Activated CD4-positive, alpha-beta T cell treated with anti-CD3 and anti-CD28 coated beads, Interleukin-2, amount 10 ng/mL, durations not matched to agents 7 days and 5 days (primary cell): Measurements from ENCODE around the gene C4BPB. TPM values are rescaled to one million over a fixed set of nuclear protein-coding genes. Genes with fewer than 3 reads are reported as not detected.
A peak's percentile ranks its signal among the peaks of the same experiment; 100 is the strongest.

Experiments used
- CTCF ChIA-PET: fragments of 350-600 bp; sonication (Branson Sonifier 250); formaldehyde crosslinking; loops from one replicate; lab custom pipeline; 2021; ENCODE audit warnings: antibody characterized with exemption; lab: Charles Lee
- POLR2A ChIA-PET: fragments of 350-600 bp; sonication (Branson Sonifier 250); formaldehyde crosslinking; loops from one replicate; lab custom pipeline; 2021; ENCODE audit warnings: antibody characterized with exemption; lab: Charles Lee
- DNase-seq: peaks from one replicate; pipeline ENCODE4 v3.0.0-alpha.2; 2020
- H3K27ac Mint-ChIP-seq: one replicate; pipeline ENCODE4 v1.8.0; 2021; ENCODE audit warnings: mild to moderate bottlenecking, moderate library complexity, mixed read lengths
- H3K27me3 Mint-ChIP-seq: one replicate; pipeline ENCODE4 v1.8.0; 2021; ENCODE audit warnings: mixed read lengths
- H3K36me3 Mint-ChIP-seq: one replicate; pipeline ENCODE4 v1.8.0; 2021; ENCODE audit warnings: low read depth, mixed read lengths
- H3K4me1 Mint-ChIP-seq: one replicate; pipeline ENCODE4 v1.8.0; 2021; ENCODE audit warnings: mixed read lengths
- H3K4me3 Mint-ChIP-seq: one replicate; pipeline ENCODE4 v1.8.0; 2021; ENCODE audit warnings: mild to moderate bottlenecking, moderate library complexity, mixed read lengths
- H3K9me3 Mint-ChIP-seq: one replicate; pipeline ENCODE4 v1.8.0; 2021; ENCODE audit warnings: mixed read lengths
- total RNA-seq, 2 experiments: library from RNA; stranded (reverse); gene quantifications; one replicate each; pipeline ENCODE4 v1.2.3, GENCODE V29; 2021

C4BPB gene
- total RNA-seq, 2 experiments from 2014 or later = 2.1 to 3.1 TPM

- peaks cover 11% of the 10 kb centered on the region for H3K4me1 Mint-ChIP-seq
- H3K9me3 Mint-ChIP-seq = no peaks in the 10 kb centered on the region
- no peak for DNase-seq
- no peaks in the 10 kb centered on the region for H3K36me3 Mint-ChIP-seq
- ChIA-PET POLR2A (no interaction called here), CTCF (interaction anchor here (0.6 to 1.1 kb wide), 2 partner anchors 17 to 160 kb away, joined by 3 read pairs; no protein-coding TSS in a partner anchor)
- no peak overlapping the region for H3K27ac Mint-ChIP-seq
- H3K4me3 Mint-ChIP-seq = no peak overlapping the region
- no peaks in the 10 kb centered on the region for H3K27me3 Mint-ChIP-seq
Observed at GRCh38 chr1:207064561-207064960, 24.1 kb upstream of the C4BPB start.

GRCh38 chr1:207067185-207067584 is 21.5 kb upstream of the C4BPB start:
- H3K9me3 Mint-ChIP-seq = no peaks in the 10 kb centered on the region
- H3K36me3 Mint-ChIP-seq = peaks cover 5% of the 10 kb centered on the region
- POLR2A ChIA-PET = no interaction called here
- no peak overlapping the region for H3K27ac Mint-ChIP-seq
- H3K4me3 Mint-ChIP-seq = no peak overlapping the region
- no peak for DNase-seq
- H3K27me3 Mint-ChIP-seq = no peaks in the 10 kb centered on the region
- CTCF ChIA-PET = no interaction called here
- H3K4me1 Mint-ChIP-seq = peaks cover 37% of the 10 kb centered on the region

GRCh38 chr1:207067665-207068064 is 21.0 kb upstream of the C4BPB start:
- ChIA-PET POLR2A (no interaction called here), CTCF (interaction anchor here (0.6 to 1.7 kb wide), 3 partner anchors 8 to 235 kb away, joined by 3 read pairs; no protein-coding TSS in a partner anchor)
- H3K27me3 Mint-ChIP-seq = no peaks in the 10 kb centered on the region
- no peak for DNase-seq
- no peaks in the 10 kb centered on the region for H3K9me3 Mint-ChIP-seq
- H3K4me3 Mint-ChIP-seq = no peak overlapping the region
- H3K27ac Mint-ChIP-seq = no peak overlapping the region
- peaks cover 37% of the 10 kb centered on the region for H3K4me1 Mint-ChIP-seq
- H3K36me3 Mint-ChIP-seq = peaks cover 5% of the 10 kb centered on the region

- POLR2A ChIA-PET = interaction anchor here (0.6 kb wide), 1 partner anchor 21 kb away, joined by 3 read pairs; no protein-coding TSS in a partner anchor
- no peaks in the 10 kb centered on the region for H3K9me3 Mint-ChIP-seq
Observed at GRCh38 chr1:207069061-207069460, 19.6 kb upstream of the C4BPB start.

GRCh38 chr1:207069858-207070506 is 18.7 kb upstream of the C4BPB start:
- H3K4me3 Mint-ChIP-seq = no peak overlapping the region
- peaks cover 7% of the 10 kb centered on the region for H3K27me3 Mint-ChIP-seq
- ChIA-PET POLR2A (no interaction called here), CTCF (interaction anchor here (0.7 to 5.2 kb wide), 5 partner anchors 9 to 66 kb away, joined by 3 to 14 read pairs (median 4); no protein-coding TSS in a partner anchor)
- H3K4me1 Mint-ChIP-seq = peaks cover 37% of the 10 kb centered on the region
- H3K9me3 Mint-ChIP-seq = no peaks in the 10 kb centered on the region
- peak overlapping the region; percentile 76 for H3K27ac Mint-ChIP-seq
- no peak for DNase-seq
- H3K36me3 Mint-ChIP-seq = peaks cover 7% of the 10 kb centered on the region

More at GRCh38 chr1:207069061-207069460, 19.6 kb upstream of the C4BPB start:
- no peak for DNase-seq
- CTCF ChIA-PET = interaction anchor here (1.2 to 5.2 kb wide), 5 partner anchors 10 to 19 kb away, joined by 3 to 14 read pairs (median 4); no protein-coding TSS in a partner anchor
- H3K27ac Mint-ChIP-seq = no peak overlapping the region
- H3K4me1 Mint-ChIP-seq = peaks cover 37% of the 10 kb centered on the region
- H3K27me3 Mint-ChIP-seq = peaks cover 1% of the 10 kb centered on the region
- peaks cover 7% of the 10 kb centered on the region for H3K36me3 Mint-ChIP-seq
- no peak overlapping the region for H3K4me3 Mint-ChIP-seq

DNA sequence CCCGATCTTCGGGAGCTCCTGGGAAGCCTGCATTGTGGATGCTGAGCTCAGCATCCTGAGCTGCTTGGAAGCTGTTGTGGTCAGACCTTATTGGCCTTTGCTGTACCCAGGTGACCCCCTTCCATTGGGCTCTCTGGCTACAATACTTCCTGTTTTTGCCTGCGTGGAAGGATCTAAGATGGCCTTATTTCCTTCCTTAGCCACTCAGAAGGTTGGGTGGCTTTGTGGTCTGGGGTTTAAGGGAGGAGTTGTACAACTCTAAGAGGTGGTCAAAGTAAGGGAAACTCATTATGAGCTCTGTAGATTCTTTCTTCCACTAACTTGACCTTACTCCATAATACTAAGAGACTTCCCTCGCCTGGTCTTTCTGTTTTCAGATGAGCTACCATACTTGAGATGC is 17.8 kb upstream of the C4BPB start:
- Mint-ChIP-seq H3K27me3 (peaks cover 9% of the 10 kb centered on the region), H3K4me3 (no peak overlapping the region), H3K27ac (peak overlapping the region; percentile 76), H3K9me3 (no peaks in the 10 kb centered on the region), H3K36me3 (peaks cover 7% of the 10 kb centered on the region), H3K4me1 (peaks cover 37% of the 10 kb centered on the region)
- ChIA-PET POLR2A (no interaction called here), CTCF (interaction anchor here (1.2 to 5.2 kb wide), 6 partner anchors 10 to 66 kb away, joined by 3 to 14 read pairs (median 4); partner anchors contain the start of gene PFKFB2)
- peak; percentile 38 for DNase-seq

- Mint-ChIP-seq H3K36me3 (peaks cover 7% of the 10 kb centered on the region), H3K4me1 (peaks cover 37% of the 10 kb centered on the region), H3K9me3 (no peaks in the 10 kb centered on the region), H3K4me3 (no peak overlapping the region), H3K27ac (no peak overlapping the region), H3K27me3 (peaks cover 13% of the 10 kb centered on the region)
- ChIA-PET CTCF (interaction anchor here (1.2 to 5.2 kb wide), 7 partner anchors 11 to 67 kb away, joined by 3 to 14 read pairs (median 4); partner anchors contain the start of gene PFKFB2), POLR2A (no interaction called here)
- DNase-seq = no peak
Observed at GRCh38 chr1:207071426-207071825, 17.2 kb upstream of the C4BPB start.

- Mint-ChIP-seq H3K27ac (no peak overlapping the region), H3K4me3 (no peak overlapping the region), H3K36me3 (peaks cover 7% of the 10 kb centered on the region), H3K27me3 (peaks cover 13% of the 10 kb centered on the region), H3K4me1 (peaks cover 37% of the 10 kb centered on the region), H3K9me3 (no peaks in the 10 kb centered on the region)
- ChIA-PET CTCF (interaction anchor here (1.5 to 5.2 kb wide), 5 partner anchors 12 to 22 kb away, joined by 4 to 14 read pairs (median 4); partner anchors contain the start of gene PFKFB2), POLR2A (no interaction called here)
- no peak for DNase-seq
Observed at GRCh38 chr1:207072233-207072632, 16.4 kb upstream of the C4BPB start.

DNA sequence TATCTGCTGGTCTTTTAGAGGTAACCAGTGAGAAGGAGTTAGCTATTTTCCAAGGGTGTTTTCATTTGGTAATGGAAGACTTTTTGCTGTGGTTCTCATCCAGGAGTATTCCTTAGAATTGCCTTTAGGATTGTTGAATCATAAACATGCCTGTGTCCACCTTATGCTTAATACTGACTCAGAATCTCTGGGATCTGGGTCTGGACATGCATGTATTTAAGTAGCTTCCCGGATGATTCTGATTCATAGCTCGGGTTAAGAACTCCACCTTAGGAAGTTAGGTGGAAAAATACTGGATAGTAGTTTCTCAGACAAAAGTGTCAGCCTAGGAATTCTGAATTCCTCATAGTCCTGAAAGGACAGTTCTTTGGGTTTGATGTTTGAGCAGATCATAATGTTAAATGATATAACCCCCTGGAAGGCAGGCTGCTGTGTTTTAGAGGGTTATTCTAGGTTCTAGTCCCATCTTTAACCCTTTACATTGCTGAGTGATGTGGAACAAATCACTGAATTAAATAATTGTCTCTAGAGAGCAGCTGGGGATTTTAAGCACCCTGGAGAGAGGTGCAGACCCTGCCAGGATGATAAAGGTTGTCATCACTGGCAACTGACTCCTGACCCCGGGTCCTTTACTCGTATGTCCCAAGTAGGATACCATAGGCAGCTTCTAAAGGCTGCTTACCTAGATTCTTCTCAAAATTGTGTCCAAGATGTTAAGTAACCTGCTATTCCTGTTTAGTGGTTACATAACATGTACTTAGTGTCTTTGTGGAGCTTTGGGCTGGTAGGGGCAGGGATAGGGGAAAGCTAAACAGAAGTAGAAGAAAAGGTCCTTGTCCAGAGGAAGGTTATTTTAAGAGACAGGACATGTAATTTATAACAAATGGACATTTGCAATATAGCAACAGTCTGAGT is 14.5 kb upstream of the C4BPB start:
- CTCF ChIA-PET = interaction anchor here (0.5 to 1.4 kb wide), 3 partner anchors 10 to 156 kb away, joined by 3 to 5 read pairs (median 3); no protein-coding TSS in a partner anchor
- H3K36me3 Mint-ChIP-seq = peaks cover 7% of the 10 kb centered on the region
- H3K27ac Mint-ChIP-seq = no peak overlapping the region
- peaks cover 13% of the 10 kb centered on the region for H3K27me3 Mint-ChIP-seq
- H3K9me3 Mint-ChIP-seq = no peaks in the 10 kb centered on the region
- DNase-seq = no peak
- H3K4me1 Mint-ChIP-seq = peaks cover 31% of the 10 kb centered on the region
- POLR2A ChIA-PET = interaction anchor here (0.7 kb wide), 1 partner anchor 26 kb away, joined by 3 read pairs; no protein-coding TSS in a partner anchor
- no peak overlapping the region for H3K4me3 Mint-ChIP-seq

DNA sequence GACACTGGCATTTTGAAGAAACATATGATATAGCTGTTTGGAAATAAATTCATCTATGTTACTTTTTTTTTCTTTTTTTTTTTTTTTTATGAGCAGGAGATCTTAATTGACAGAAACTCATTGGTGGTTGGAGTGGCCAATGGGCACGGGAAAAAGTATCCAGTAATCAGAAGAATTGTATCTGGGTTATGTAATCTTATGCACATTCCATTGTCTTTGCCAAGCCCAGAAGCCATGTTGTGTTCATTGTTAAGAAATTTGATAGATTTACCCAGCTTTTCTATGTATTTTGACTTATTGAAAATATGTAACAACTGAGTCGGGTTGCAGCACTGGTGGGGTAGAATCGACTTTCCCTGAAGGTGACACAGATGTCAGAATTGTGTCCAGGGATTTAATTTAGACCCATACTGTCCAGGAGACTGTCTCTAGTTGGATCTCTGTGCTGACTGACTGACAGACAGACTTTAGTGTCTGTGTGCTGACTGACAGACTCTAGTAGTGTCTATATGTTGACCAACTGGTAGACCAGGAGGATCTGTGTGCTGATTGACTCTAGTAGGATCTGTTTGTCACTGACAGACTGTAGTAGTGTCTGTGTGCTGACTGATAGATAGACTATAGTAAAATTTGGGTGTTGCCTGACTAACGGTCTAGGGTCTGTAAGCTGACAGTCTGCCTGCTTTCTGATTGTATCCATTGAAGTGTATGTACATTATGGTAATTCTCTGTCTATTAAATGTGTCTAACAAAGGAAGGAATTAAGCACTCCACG is 12.3 kb upstream of the C4BPB start:
- Mint-ChIP-seq H3K27me3 (peaks cover 16% of the 10 kb centered on the region), H3K4me1 (peaks cover 9% of the 10 kb centered on the region), H3K4me3 (no peak overlapping the region), H3K27ac (no peak overlapping the region), H3K9me3 (no peaks in the 10 kb centered on the region), H3K36me3 (peaks cover 7% of the 10 kb centered on the region)
- no peak for DNase-seq
- POLR2A ChIA-PET = no interaction called here
- CTCF ChIA-PET = interaction anchor here (1.1 to 1.8 kb wide), 3 partner anchors 20 to 165 kb away, joined by 3 to 6 read pairs (median 3); no protein-coding TSS in a partner anchor

- no peak overlapping the region for H3K4me3 Mint-ChIP-seq
- H3K27me3 Mint-ChIP-seq = peaks cover 19% of the 10 kb centered on the region
- peaks cover 2% of the 10 kb centered on the region for H3K4me1 Mint-ChIP-seq
- H3K9me3 Mint-ChIP-seq = no peaks in the 10 kb centered on the region
- H3K27ac Mint-ChIP-seq = no peak overlapping the region
- DNase-seq = no peak
- ChIA-PET POLR2A (no interaction called here), CTCF (interaction anchor here (0.6 to 1.1 kb wide), 3 partner anchors 20 to 166 kb away, joined by 3 read pairs; no protein-coding TSS in a partner anchor)
- peaks cover 3% of the 10 kb centered on the region for H3K36me3 Mint-ChIP-seq
Observed at GRCh38 chr1:207077012-207077411, 11.6 kb upstream of the C4BPB start.
